Esophagus squamous epithelium (tissue), 4 donors: ENCODE data around the gene HHIP.

Experiments used
- POLR2A ChIP-seq, 4 donors: fragments of 450-650 bp; IDR thresholded peaks; one replicate each; pipeline ENCODE4 v1.6.1; 2017; ENCODE audit warnings: antibody characterized with exemption in 4 of 4, mild to moderate bottlenecking in 4 of 4, moderate library complexity in 3 of 4
- TF ChIP-seq, protein P1 (sequence below), 6 experiments: fragments of 450-650 bp in 4 of 6; fragments of 200-600 bp in 2 of 6; sonication (generic) in 2 of 6; IDR thresholded peaks; one replicate each; pipeline ENCODE4 v1.5.1; 2016 to 2019; ENCODE audit warnings: antibody characterized with exemption in 6 of 6, mild to moderate bottlenecking in 4 of 6, moderate library complexity in 4 of 6

DNA sequence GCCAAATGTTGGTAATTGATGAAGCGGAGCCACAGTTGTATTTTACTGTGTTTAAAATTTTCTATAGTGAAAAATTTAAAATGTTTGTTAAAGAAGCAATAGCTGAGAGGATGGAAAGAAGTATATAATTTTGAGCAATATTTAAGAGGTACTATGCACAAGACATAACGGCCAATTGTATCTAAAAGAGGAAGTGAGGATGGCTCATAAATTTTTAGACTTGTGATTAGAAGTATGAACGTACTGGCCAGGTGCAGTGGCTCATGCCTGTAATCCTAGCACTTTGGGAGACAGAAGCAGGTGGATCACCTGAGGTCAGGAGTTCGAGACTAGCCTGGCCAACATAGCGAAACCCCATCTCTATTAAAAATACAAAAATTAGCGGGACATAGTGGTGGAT, 12.7 kb upstream of the HHIP start:
- TF ChIP-seq, protein P1, sequence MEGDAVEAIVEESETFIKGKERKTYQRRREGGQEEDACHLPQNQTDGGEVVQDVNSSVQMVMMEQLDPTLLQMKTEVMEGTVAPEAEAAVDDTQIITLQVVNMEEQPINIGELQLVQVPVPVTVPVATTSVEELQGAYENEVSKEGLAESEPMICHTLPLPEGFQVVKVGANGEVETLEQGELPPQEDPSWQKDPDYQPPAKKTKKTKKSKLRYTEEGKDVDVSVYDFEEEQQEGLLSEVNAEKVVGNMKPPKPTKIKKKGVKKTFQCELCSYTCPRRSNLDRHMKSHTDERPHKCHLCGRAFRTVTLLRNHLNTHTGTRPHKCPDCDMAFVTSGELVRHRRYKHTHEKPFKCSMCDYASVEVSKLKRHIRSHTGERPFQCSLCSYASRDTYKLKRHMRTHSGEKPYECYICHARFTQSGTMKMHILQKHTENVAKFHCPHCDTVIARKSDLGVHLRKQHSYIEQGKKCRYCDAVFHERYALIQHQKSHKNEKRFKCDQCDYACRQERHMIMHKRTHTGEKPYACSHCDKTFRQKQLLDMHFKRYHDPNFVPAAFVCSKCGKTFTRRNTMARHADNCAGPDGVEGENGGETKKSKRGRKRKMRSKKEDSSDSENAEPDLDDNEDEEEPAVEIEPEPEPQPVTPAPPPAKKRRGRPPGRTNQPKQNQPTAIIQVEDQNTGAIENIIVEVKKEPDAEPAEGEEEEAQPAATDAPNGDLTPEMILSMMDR (IDR thresholded peaks at IDR 0.05), result no peak
- no peak for TF ChIP-seq POLR2A (IDR thresholded peaks at IDR 0.05)
